Fibroblast of lung (primary cell): Measurements from ENCODE around the gene GOLGA8H.
"Not testable (repeated sequence)": the region's sequence is repeated elsewhere in the genome, so short reads cannot be mapped to it uniquely, and the experiment has no call there.

Experiments used
- CTCF ChIP-seq, 2 donors: IDR thresholded peaks in 1 of 2; conservative IDR thresholded peaks in 1 of 2; 1 replicate in 1 of 2; 2 replicates in 1 of 2; pipeline ENCODE4 v1.5.1; 2011 to 2012; ENCODE audit warnings: low read length in 2 of 2, control low read depth in 1 of 2, inconsistent platforms in 1 of 2, low read depth in 1 of 2, mild to moderate bottlenecking in 1 of 2
- EZH2 ChIP-seq: IDR thresholded peaks from 2 replicates; pipeline ENCODE4 v1.5.1; 2012; ENCODE audit warnings: low read length, control low read depth, mild to moderate bottlenecking; ENCODE audit errors: missing control alignments

GRCh38 chr15:30621342-30621741 is 17.5 kb downstream of the GOLGA8H start:
- TF ChIP-seq CTCF (conservative IDR thresholded peaks at IDR 0.05 in 1 of 2, IDR thresholded peaks at IDR 0.05 in 1 of 2; ENCODE audit: low read depth in 1 of 2, low read length in 2 of 2); EZH2: not testable (repeated sequence)
